ENCODE measurements around the gene JKAMP.

Gene JKAMP

GRCh38 chr14:59503256-59503655, 18.9 kb downstream of the JKAMP start:
- Histone ChIP-seq H2AFZ (ENCODE audit: low read length) (no peak overlapping the region), H3K4me2 (ENCODE audit: low read length) (no peak overlapping the region), H3K9me2 (ENCODE audit: low read depth, low read length) (no peaks in the 10 kb centered on the region), H3K27ac (ENCODE audit: low read depth, low read length, poor library complexity, severe bottlenecking) (no peak overlapping the region), H3K27me3 (ENCODE audit: insufficient read depth, low read length) (no peaks in the 10 kb centered on the region), H3K9me3 (ENCODE audit: low read length) (no peaks in the 10 kb centered on the region), H3K4me3 (ENCODE audit: low read depth, low read length, poor library complexity, severe bottlenecking) (no peak overlapping the region), H3K9ac (ENCODE audit: low read length) (no peak overlapping the region), H3F3A (ENCODE audit: insufficient read depth, low read length) (no peaks in the 10 kb centered on the region), H3K4me1 (ENCODE audit: insufficient read depth, low read length, severe bottlenecking) (no peaks in the 10 kb centered on the region), H4K20me1 (ENCODE audit: insufficient read depth, low read length) (no peaks in the 10 kb centered on the region), H3K79me2 (ENCODE audit: insufficient read depth, low read length) (no peaks in the 10 kb centered on the region), H3K36me3 (ENCODE audit: insufficient read depth, low read length) (peaks cover 47% of the 10 kb centered on the region)
- no peak for TF ChIP-seq CTCF (IDR thresholded peaks at IDR 0.05; ENCODE audit: low read length)

- Histone ChIP-seq H3K9ac (ENCODE audit: low read length) (no peak overlapping the region), H3K4me2 (ENCODE audit: low read length) (no peak overlapping the region), H2AFZ (ENCODE audit: low read length) (no peak overlapping the region), H3K79me2 (ENCODE audit: insufficient read depth, low read length) (no peaks in the 10 kb centered on the region), H3K9me3 (ENCODE audit: low read length) (no peaks in the 10 kb centered on the region), H3K27me3 (ENCODE audit: insufficient read depth, low read length) (no peaks in the 10 kb centered on the region), H3K9me2 (ENCODE audit: low read depth, low read length) (no peaks in the 10 kb centered on the region), H3K4me1 (ENCODE audit: insufficient read depth, low read length, severe bottlenecking) (no peaks in the 10 kb centered on the region), H3K27ac (ENCODE audit: low read depth, low read length, poor library complexity, severe bottlenecking) (no peak overlapping the region), H3K36me3 (ENCODE audit: insufficient read depth, low read length) (peaks cover 21% of the 10 kb centered on the region; the same call in 1 of the 2 replicates), H3K4me3 (ENCODE audit: low read depth, low read length, poor library complexity, severe bottlenecking) (no peak overlapping the region), H4K20me1 (ENCODE audit: insufficient read depth, low read length) (no peaks in the 10 kb centered on the region), H3F3A (ENCODE audit: insufficient read depth, low read length) (no peaks in the 10 kb centered on the region)
- no peak for TF ChIP-seq EZH2 (IDR thresholded peaks at IDR 0.05; ENCODE audit: borderline replicate concordance, low read length)
- TF ChIP-seq CTCF (IDR thresholded peaks at IDR 0.05; ENCODE audit: low read length): peak; percentile 88
Measured at GRCh38 chr14:59507063-59507751, 22.9 kb downstream of the JKAMP start.

DNA sequence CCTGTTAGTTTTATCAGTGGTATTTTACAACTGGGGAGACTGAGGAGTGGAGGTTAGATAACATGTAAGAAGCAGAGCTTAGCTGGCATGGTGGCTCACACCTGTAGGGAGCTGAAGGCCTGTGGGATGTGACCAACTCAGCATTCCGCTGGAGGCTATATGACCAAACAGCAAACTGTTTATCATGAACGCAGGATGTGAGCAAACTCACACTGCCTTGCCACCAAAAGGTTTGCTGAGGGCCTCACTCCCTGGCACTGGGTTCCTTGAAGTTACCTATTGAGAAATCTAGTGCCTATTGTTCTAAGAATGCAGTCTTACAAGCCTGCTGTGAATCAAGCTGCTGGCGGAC, 23.4 kb downstream of the JKAMP start:
- no peaks in the 10 kb centered on the region for H3K27me3 ChIP-seq (ENCODE audit: insufficient read depth, low read length)
- H3K27ac ChIP-seq (ENCODE audit: low read depth, low read length, poor library complexity, severe bottlenecking): no peak overlapping the region
- no peaks in the 10 kb centered on the region for H3K9me3 ChIP-seq (ENCODE audit: low read length)
- H3K9ac ChIP-seq (ENCODE audit: low read length): no peak overlapping the region
- no peaks in the 10 kb centered on the region for H3K4me1 ChIP-seq (ENCODE audit: insufficient read depth, low read length, severe bottlenecking)
- H3K9me2 ChIP-seq (ENCODE audit: low read depth, low read length): no peaks in the 10 kb centered on the region
- H3K36me3 ChIP-seq (ENCODE audit: insufficient read depth, low read length): peaks cover 21% of the 10 kb centered on the region; the same call in 1 of the 2 replicates
- no peak overlapping the region for H3K4me2 ChIP-seq (ENCODE audit: low read length)
- H3K4me3 ChIP-seq (ENCODE audit: low read depth, low read length, poor library complexity, severe bottlenecking): no peak overlapping the region
- no peaks in the 10 kb centered on the region for H4K20me1 ChIP-seq (ENCODE audit: insufficient read depth, low read length)
- H3K79me2 ChIP-seq (ENCODE audit: insufficient read depth, low read length): no peaks in the 10 kb centered on the region
- H3F3A ChIP-seq (ENCODE audit: insufficient read depth, low read length): no peaks in the 10 kb centered on the region
- no peak overlapping the region for H2AFZ ChIP-seq (ENCODE audit: low read length)
- no peak for TF ChIP-seq EZH2 (IDR thresholded peaks at IDR 0.05; ENCODE audit: borderline replicate concordance, low read length)
- no peak for TF ChIP-seq CTCF (IDR thresholded peaks at IDR 0.05; ENCODE audit: low read length)

Data from OCI-LY1 (cell line).